CMK (cell line): ENCODE data around the gene IDH2.
"Not testable (repeated sequence)": the region's sequence is repeated elsewhere in the genome, so short reads cannot be mapped to it uniquely, and the experiment has no call there.

Experiments
- DNase-seq: peaks from one replicate; pipeline ENCODE4 v3.0.0-alpha.2; 2010; ENCODE audit warnings: low read depth

The IDH2 gene

DNA sequence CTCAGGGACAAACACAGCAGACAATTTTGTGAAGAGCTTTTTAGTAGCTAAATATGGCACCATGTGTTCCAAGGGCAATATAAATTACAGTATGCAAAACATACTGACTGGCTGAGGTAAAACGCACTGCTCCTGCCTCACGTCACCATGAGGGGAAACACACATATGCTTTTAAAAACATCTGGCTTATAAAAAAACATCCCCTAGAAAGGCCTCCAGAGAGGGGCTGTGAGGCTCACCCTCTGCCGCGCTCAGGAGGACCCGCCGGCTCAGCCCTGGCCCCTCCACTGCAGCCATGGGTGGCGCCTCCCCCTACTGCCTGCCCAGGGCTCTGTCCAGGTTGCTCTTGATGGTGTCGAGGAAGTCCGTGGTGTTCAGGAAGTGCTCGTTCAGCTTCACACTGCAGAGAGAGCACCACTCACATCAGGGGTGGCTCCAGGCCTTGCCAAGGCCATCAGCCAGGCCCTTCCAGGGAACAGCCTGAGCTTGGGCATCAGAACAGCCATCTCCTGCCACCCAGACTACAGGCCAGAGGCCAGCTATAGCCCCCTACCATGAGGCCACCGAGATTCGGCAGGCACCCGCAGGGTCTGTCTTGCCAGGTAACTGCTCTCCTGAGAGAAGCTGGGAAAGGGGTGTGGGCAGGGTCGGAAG lies 18.2 kb downstream of the IDH2 start:
- no peak for DNase-seq

DNA sequence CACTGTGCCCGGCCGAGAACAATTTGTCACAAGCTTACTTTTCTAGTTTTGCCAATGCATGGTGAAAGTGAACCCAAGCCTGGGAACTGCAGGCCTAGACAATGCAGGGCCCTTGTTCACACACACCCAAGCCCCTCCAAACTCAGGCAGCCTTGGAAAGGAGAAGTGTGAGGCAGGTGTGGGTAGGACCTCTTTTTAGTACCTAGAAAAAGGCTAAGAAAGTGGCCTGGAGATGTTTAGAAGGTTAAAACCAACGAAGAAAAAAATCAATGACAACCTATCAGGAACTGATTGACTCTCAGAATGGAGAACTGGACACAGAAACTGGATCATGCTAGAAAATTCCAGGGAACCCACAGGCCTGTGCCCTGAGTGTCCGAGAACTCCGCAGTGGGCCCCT lies 18.8 kb downstream of the IDH2 start:
- no peak for DNase-seq

DNA sequence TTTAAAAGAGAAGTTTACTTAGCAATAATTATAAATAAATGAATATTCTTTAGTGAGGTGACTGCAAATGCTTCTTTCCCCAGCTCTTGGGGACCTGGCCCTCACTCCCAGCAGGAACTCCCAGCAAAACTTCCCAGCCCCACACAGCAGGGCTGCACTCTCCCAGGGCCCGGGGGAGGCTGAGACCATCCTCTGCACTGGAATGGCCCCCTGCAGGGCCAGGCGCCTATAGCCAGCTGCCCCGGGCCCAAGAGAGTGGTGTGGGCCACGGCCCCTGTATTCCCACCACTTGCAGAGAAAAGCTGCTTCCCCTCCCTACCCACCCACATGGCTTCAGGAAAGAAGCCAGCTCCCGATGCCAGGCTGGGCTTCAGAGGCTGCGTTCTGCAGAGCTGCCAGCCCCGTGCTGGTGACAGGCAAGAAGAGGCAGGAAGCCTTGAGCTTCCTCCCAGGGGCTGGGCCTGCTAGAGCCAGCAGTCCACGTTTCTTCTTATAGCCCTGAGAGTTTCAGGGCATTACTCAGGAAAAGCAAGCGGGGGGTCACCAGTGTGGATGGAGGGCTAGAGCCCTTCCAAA lies 20.0 kb downstream of the IDH2 start:
- no peak for DNase-seq

DNA sequence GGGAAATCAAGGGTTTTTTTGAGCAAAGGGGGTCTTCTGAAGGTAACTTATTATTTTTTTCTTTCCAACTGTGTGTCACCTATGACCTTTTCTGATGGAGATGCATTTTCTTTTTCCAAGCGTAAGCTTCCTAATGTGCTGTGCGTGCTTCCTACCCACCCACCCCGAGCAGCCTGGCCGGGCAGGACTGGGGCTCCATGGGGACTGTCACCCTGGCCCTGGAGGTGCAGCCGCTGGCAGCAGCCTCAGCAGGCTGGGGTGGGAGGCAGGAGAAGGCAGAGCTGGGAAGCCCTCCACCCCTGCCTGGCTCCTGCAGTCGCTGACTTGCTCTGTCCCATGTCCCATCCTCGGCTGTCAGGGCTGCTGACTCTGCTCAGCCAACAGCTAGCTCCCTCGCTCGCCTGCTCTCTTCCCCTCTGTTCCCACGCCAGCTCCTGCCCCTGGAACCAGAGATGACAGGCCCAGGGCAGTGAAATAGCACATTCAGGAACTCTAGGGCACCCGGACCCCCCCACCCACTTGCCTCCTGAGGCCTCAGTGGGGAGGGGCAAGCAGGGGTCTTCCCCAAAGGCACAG lies 21.4 kb downstream of the IDH2 start:
- no peak for DNase-seq

DNA sequence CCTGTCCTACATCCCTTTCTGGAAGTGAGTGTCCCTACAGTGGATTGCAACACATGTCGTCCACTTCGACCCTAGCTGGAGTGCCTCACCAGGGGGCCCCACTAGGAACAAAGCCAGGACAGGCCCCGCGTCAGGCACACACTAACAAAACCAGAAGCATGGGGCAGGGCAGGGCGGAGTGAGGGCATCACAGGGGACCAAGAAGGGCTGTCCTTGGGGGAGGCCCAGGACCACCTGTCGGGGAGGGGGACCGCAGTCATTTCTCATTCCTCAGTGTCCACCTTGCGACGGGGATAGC lies 21.9 kb downstream of the IDH2 start:
- no peak for DNase-seq

DNA sequence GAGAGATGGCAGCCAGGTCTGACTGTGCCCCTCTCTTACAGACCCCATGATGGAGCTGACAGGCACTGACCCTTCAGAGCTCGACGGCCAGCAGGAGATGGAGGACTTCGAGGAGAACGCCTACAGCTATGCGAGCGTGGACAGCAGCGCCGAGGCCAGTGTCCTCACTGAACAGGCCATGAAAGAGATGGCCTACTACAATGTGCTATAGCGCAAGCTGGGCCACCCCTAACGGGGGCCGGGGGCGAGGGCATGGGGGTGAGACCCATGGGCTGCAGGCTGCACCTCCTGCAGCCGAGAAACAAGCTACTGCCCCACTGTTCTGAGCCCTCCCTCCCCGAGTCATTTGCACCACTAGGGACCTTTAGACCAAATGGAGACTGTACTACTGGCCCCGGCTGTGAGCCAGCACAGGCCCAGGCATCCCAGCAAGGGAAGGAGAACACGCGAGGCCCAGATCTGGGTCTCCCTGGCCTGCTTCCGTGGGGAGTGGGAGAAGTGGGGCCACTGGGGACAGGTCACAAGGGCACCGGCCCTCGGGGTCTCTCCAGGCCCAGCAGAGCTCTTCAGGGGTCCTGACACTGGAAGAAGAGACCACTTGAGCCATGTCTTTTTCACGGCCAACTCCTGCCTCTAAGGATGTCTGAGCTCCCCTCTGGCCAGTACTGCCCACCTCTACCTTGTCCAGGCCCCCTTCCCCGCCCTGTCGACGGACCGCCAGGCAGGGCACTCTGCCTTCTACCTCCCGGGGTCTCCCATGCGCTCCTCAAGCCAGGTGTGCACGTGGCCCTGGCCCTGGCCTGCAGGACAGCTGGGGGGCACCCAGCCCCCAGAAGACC lies 22.4 kb downstream of the IDH2 start:
- no peak for DNase-seq

DNA sequence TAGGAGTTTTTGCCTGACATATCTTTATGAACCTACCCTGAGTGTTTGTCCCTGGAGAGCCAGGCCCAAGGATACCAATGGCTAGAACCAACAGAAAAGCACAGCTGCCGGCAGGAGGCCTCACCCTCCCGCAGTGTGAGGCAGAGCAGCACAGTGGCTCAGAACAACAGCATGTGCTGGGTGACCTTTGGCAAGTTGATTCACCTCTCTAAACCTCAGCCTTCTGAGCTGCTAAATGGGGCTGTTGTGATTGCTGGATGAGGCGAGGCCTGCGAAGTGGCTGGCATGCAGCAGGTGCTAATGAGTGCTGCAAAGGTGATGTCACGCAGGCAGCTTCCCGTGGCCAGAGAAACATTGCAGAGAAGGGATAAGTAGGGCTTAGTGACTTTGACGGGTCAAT lies 23.3 kb downstream of the IDH2 start:
- DNase-seq = no peak

DNA sequence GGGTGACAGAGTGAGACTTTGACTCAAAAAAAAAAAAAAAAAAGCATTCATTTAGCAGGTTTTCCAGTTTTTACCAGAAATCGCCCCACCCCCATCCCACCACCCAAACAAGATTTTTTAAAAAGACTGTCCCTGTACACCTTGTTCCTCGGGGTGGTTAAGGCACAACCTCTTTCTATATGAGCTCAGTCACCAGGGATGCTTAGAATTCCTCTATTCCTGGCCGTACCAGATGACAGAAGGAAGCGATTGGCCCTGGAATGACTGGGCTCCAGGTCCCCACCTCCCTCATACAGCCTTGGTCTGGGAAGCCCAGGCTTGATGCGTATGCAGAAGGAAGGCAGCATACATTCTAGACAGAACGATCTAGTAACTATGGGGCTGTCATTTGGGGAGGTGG lies 25.6 kb downstream of the IDH2 start:
- DNase-seq = no peak

DNA sequence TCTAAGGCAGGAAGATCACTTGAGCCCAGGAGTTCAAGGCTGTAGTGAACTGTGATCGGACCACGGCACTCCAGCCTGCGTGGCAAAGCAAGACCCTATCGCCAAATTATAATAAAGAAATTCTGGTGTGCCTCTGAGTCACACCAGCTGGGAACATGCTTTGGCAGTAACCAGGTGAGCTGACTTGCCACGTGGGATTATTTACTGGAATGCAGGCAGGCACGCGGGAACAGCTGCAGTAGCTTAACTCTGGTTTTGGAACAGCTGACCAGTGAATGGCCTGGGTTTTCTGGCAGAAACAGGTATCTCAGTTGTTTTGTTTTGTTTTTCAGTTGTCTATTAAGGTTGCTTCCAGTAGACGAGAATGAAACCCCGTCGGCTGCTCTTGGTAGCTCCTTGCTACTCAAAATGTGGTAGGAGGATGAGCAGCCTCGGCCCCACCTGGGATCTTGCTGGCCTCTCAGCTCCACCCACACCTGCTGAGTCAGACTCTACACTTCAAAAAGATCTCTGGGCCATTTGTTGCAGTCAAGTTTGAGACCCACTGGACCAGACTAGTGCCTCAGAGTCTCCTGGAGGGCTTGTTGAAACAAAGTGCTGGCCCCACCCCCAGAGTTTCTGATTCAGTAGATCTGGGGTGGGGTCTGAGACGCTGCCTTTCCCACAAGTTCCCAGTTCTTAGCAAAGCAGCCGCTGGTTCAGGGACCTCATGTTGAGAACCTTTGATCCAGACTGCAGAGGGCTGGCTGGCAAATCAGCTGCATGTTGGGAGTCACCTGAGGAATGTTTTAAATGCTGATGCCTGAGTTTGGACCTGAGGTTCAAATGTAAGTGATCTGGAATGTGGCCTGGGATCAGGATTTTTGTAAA lies 26.6 kb downstream of the IDH2 start:
- DNase-seq = no peak

DNA sequence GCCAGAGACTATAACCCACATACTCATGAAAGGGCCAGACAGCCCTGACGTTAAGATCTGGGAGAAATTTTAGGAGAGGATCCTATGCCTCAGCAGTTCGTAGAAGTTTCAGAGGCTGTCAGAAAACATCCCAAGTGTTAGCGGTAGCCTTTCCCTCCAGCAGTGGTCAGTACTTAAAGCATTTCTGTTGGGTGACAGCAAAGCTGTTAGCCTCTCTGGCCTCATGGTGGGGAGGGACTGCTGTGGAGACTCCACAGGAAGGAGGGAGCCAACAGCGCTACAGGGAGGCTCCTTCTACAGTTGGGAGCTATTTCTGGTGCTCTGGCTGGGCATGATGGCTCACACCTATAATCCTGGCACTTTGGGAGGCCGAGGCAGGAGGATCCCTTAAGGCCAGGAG lies 27.4 kb downstream of the IDH2 start:
- no peak for DNase-seq

DNA sequence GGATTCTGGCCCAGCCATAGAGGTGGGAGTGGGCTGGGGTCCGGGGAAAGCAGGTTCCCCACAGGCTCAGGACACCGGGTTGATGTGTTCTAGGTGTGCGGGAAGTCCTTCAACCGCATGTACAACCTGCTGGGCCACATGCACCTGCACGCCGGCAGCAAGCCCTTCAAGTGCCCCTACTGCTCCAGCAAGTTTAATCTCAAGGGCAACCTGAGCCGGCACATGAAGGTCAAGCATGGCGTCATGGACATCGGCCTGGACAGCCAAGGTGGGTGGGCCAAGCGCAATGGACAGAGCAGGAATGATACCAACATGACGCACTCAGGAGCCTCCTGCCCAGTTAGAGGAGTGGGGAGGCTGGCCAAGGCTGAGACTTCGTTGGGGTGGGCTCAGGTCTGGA lies 28.2 kb downstream of the IDH2 start:
- no peak for DNase-seq

DNA sequence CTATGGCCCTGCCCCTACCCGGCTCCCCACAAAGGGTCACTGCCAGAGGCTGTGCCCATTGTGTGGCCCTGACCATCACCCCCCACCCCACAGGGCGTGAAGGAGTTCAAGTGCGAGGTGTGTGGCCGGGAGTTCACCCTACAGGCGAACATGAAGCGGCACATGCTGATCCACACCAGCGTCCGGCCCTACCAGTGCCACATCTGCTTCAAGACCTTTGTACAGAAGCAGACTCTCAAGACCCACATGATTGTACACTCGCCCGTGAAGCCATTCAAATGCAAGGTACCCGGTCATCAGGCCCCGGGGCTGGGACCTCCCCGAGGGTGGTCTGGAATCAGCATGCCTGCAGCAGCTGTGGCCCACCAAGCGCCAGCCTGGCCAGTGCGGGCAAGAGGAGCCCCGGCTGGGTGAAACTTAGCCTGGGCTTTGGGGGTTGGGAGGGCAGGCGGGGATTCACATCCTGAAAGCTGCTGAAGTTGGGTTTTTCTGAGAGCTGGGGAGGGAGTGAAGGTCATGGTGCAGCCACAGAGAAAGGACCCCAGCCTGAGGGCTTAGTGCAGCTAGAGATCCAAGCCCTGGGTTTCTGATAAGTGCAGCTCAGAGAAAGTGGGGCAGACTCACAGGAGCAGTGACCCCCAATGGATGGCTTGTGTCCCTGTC lies 29.2 kb downstream of the IDH2 start:
- DNase-seq = no peak

DNA sequence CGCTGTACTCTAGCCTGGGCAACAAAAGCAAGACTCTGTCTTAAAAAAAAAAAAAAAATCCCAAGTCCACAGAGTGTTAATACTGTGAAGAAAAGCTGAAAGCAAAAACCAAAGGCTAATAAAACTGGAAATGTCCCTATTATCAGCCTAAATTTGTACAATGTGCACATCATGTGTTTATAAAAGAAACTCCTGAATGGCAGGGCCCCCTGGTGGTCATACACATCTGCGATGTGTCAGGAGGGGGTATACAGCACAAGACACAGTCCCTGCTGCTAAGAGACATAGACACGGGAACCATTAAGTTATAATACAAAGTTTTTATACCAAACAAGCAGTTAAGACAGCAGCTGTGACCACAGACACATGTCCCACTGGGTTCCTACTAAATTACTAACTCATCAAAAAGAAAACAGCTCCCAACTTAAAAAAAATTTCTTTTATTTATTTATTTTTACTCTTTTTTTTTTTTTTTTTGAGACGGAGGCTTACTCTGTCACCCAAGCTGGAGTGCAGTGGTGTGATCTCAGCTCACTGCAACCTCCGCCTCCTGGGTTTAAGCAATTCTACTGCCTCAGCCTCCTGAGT lies 31.0 kb downstream of the IDH2 start:
- DNase-seq = peak; percentile 56

DNA sequence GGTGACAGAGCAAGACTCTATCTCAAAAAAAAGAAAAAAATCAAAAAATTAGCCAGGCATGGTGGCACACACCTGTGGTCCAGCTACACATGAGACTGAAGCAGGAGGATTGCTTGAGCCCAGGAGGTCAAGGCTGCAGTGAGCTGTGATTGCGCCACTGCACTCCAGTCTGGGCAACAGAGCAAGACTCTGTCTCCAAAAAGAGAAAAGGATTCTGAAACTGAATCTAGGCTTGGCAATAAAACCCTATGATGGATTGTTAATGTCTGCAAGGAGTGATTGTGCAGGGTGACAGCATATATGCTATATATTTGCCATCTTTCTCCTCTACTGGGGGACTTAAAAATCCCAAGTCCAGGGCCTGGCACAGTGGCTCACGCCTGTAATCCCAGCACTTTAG lies 31.6 kb downstream of the IDH2 start:
- DNase-seq = not testable (repeated sequence)

DNA sequence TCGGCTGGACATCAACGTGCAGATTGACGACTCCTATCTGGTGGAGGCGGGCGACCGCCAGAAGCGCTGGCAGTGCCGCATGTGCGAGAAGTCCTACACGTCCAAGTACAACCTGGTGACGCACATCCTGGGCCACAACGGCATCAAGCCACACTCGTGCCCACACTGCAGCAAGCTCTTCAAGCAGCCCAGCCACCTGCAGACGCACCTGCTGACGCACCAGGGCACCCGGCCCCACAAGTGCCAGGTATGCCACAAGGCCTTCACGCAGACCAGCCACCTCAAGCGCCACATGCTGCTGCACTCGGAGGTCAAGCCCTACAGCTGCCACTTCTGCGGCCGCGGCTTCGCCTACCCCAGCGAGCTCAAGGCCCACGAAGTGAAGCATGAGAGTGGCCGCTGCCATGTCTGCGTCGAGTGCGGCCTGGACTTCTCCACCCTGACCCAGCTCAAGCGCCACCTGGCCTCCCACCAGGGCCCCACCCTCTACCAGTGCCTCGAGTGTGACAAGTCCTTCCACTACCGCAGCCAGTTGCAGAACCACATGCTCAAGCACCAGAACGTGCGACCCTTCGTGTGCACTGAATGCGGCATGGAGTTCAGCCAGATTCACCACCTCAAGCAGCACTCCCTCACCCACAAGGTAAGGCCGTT lies 34.2 kb downstream of the IDH2 start:
- DNase-seq = no peak

DNA sequence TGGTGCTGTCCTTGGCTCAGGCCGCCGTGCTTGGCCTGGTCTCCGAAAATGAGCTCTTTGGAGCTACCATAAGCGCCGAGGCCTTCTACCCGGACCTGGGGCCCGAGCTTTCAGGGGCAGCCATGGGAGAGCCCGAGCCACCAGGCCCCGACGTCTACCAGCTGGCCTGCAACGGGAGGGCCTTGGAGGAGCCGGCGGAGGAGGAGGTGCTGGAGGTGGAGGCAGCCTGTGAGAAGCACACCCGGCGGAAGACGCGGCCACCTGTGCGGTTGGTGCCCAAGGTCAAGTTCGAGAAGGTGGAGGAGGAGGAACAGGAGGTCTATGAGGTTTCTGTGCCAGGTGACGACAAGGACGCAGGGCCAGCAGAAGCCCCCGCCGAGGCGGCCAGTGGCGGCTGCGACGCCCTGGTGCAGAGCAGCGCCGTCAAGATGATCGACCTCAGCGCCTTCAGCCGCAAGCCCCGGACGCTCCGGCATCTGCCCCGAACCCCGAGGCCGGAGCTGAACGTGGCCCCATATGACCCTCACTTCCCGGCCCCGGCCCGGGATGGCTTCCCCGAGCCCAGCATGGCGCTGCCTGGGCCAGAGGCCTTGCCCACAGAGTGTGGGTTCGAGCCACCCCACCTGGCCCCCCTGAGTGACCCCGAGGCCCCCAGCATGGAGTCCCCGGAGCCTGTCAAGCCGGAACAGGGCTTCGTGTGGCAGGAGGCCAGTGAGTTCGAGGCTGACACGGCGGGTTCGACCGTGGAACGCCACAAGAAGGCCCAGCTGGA lies 34.9 kb downstream of the IDH2 start:
- no peak for DNase-seq

DNA sequence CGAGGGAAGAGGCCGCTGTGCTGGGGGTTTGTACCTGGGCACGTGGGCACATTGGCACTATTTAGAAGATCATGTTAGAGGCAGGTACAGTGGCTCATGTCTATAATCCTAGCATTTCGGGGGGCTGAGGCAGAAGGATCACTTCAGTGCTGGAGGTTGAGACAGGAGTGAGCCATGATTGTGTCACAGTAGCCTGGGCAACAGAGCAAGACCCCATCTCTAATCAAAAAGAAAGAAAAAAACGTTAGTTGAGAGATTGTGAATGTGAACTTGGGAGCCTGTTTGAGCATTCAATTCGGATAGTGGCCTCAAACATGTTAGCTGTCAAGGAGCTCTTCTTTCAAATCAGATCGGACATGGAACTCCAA lies 36.6 kb downstream of the IDH2 start:
- no peak for DNase-seq

DNA sequence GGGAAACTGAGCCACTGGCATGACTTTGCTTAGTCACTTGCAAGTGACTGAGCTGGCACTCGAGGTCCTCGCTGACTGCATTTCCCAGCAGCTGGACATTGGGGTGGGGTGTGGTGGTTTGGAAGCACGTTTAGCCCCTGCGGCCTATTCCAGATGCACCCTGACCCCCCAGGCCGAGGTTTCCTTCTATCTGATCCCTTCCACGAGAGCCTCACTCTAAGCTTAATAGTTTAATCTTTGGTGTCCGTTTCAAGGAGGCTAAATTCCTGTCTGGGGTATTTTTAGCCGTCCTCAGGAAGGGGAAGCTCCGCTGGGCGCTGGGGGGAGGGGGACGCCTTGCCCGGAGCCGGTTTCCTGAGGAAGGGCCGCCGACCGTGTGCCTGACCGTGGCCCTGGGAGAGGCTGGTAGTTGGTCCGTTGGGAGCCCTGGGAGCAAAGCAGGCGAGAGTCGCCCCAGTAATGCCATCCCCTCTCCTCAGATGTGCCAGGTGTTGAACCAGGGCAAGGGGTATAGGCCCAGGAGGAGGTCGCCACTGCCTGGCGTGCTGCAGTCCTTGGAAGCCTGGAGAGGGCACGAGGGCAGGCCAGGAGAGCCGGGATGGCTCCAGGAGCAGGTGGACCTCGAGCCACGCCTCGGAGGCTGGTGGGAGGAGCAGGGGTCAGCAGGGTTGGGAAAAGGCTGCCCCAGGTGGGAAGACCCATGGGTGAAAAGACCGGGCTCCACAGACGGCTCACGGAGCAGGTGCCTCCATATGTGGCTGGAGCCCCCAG lies 37.2 kb downstream of the IDH2 start:
- DNase-seq = peak; percentile 42

DNA sequence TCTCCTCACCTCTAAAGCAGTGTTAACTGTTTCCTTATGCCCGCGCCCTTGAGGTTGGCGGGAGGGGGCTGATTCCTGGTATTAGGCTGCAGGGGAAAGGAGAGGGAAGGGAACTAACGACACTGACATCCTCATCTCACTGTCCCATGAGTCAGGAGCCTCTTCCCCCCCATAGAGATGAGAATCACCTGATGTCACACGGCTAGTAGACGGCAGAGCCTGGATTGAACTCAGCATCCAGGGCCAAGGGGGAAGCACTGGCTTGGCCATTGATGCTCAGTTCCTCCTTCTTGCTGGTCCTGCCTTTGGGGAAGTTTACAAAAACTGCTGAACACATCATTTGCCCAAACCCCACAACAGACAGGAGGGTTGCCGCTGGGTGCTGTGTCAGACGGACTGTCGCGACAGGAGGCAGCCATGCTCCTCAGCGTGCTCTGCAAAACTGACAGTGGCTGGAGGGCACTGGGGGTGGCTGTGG lies 38.5 kb downstream of the IDH2 start:
- DNase-seq = peak; percentile 74
